GM19351 (cell line): ENCODE results near the gene PDE8A.
"Not testable (repeated sequence)": the region's sequence is repeated elsewhere in the genome, so short reads cannot be mapped to it uniquely, and the experiment has no call there.

Experiments used
- ATAC-seq: cut with Tn5 transposase; IDR thresholded peaks from one replicate; pipeline ENCODE4 v1.9.1; 2021; ENCODE audit warnings: mild to moderate bottlenecking, moderate library complexity; ENCODE audit not compliant: unreplicated experiment

Gene PDE8A

GRCh38 chr15:85157344-85157743 is 175.7 kb downstream of the PDE8A start:
- no peak for ATAC-seq

- no peak for ATAC-seq
Measured at GRCh38 chr15:85162237-85162636, 180.6 kb downstream of the PDE8A start.

GRCh38 chr15:85164841-85165466 is 183.3 kb downstream of the PDE8A start:
- ATAC-seq, result no peak

- no peak for ATAC-seq
Measured at GRCh38 chr15:85167568-85167967, 185.9 kb downstream of the PDE8A start.

- ATAC-seq, result no peak
Measured at GRCh38 chr15:85168642-85169173, 187.1 kb downstream of the PDE8A start.

- ATAC-seq, result no peak
Measured at GRCh38 chr15:85171736-85172135, 190.1 kb downstream of the PDE8A start.

- no peak for ATAC-seq
Measured at GRCh38 chr15:85172846-85173490, 191.3 kb downstream of the PDE8A start.

GRCh38 chr15:85173630-85174029 is 192.0 kb downstream of the PDE8A start:
- ATAC-seq, result not testable (repeated sequence)

- ATAC-seq, result no peak
Measured at GRCh38 chr15:85174521-85174920, 192.9 kb downstream of the PDE8A start.

GRCh38 chr15:85177042-85177515 is 195.4 kb downstream of the PDE8A start:
- not testable (repeated sequence) for ATAC-seq

GRCh38 chr15:85178308-85178707 is 196.7 kb downstream of the PDE8A start:
- ATAC-seq, result no peak

- ATAC-seq, result no peak
Measured at GRCh38 chr15:85179700-85180099, 198.0 kb downstream of the PDE8A start.

- ATAC-seq, result not testable (repeated sequence)
Measured at GRCh38 chr15:85185350-85185749, 203.7 kb downstream of the PDE8A start.

- ATAC-seq, result not testable (repeated sequence)
Measured at GRCh38 chr15:85188171-85188577, 206.5 kb downstream of the PDE8A start.
